GM13976 (cell line): ENCODE data around the gene SIRPB1.
"Not testable (repeated sequence)": the region's sequence is repeated elsewhere in the genome, so short reads cannot be mapped to it uniquely, and the experiment has no call there.

Source experiments
- DNase-seq: peaks from one replicate; pipeline ENCODE4 v3.0.0; 2012; ENCODE audit warnings: low spot score
- in situ Hi-C: fragments of 300-500 bp; cut with MboI; formaldehyde crosslinking; loops from one replicate; pipeline ENCODE4 v1.12.0; 2022; ENCODE audit warnings: low sequenced_read_pairs, mixed read lengths, inconsistent platforms; ENCODE audit not compliant: unreplicated experiment
- TF ChIP-seq, protein P1 (sequence below): IDR thresholded peaks from 2 replicates; pipeline ENCODE4 v1.5.1; 2012; ENCODE audit warnings: borderline replicate concordance, mild to moderate bottlenecking; ENCODE audit not compliant: insufficient read depth; ENCODE audit errors: extremely low read depth, missing control alignments, control extremely low read depth

The SIRPB1 gene

DNA sequence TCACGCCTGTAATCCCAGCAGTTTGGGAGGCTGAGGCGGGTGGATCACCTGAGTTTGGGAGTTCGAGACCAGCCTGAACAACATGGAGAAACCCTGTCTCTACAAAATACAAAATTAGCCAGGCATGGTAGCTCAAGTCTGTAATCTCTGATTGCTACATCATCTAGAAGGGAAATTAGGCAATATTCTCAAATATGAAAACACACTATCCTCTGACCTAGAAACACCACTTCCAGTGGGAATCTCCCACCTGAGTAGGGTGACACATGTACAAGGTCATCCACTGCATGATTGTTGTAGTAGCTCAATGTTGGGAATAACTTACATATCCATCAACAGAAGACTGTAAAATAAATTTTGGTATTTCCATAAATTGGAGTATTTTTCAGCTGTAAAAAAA, 43.2 kb downstream of the SIRPB1 start:
- DNase-seq: no peak
- TF ChIP-seq, protein P1, sequence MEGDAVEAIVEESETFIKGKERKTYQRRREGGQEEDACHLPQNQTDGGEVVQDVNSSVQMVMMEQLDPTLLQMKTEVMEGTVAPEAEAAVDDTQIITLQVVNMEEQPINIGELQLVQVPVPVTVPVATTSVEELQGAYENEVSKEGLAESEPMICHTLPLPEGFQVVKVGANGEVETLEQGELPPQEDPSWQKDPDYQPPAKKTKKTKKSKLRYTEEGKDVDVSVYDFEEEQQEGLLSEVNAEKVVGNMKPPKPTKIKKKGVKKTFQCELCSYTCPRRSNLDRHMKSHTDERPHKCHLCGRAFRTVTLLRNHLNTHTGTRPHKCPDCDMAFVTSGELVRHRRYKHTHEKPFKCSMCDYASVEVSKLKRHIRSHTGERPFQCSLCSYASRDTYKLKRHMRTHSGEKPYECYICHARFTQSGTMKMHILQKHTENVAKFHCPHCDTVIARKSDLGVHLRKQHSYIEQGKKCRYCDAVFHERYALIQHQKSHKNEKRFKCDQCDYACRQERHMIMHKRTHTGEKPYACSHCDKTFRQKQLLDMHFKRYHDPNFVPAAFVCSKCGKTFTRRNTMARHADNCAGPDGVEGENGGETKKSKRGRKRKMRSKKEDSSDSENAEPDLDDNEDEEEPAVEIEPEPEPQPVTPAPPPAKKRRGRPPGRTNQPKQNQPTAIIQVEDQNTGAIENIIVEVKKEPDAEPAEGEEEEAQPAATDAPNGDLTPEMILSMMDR: no peak
- in situ Hi-C loops: no loop called here

DNA sequence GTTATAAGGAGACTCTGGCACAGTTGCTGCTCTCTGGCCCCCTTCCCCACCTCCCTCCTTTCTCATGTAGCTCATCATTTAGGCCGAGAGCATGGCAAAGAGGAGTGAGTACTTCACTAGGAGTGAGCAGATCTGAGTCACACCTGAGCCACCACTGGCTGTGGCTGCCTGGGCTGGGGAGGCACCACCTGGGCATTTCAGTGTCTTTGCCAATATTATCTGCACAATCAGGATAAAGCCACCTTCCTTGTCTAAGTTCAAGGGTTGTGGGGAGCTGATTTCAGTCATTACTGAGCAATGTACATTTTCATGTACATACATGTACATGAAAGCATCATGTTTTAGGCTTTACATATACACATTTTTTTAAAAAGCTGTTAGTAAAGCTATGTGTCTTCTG, 43.8 kb downstream of the SIRPB1 start:
- DNase-seq, in situ Hi-C loops: not testable (repeated sequence)

DNA sequence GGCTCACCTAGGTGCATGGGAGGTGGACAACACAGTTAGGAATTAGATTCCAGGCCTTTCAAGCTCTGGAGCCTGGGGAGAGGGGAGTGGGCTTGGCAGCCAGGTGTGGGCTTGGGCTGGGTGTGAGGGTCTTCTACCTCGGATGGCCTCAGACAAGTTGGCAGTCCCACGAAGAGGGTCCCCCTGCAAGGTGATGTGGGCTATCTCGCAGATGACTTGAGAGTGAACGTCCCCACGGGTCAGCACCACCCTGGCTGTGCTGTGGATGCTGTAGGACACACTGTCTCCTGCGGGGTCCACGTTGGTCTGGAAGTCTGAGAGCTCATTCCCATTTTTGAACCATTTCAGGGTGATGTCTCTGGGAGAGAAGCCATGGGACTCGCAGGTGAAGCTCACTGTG, 48.2 kb downstream of the SIRPB1 start:
- in situ Hi-C loops, DNase-seq: not testable (repeated sequence)
